ENCODE results near the gene MGAT1.
A peak's percentile ranks its signal among the peaks of the same experiment; 100 is the strongest.

DNA sequence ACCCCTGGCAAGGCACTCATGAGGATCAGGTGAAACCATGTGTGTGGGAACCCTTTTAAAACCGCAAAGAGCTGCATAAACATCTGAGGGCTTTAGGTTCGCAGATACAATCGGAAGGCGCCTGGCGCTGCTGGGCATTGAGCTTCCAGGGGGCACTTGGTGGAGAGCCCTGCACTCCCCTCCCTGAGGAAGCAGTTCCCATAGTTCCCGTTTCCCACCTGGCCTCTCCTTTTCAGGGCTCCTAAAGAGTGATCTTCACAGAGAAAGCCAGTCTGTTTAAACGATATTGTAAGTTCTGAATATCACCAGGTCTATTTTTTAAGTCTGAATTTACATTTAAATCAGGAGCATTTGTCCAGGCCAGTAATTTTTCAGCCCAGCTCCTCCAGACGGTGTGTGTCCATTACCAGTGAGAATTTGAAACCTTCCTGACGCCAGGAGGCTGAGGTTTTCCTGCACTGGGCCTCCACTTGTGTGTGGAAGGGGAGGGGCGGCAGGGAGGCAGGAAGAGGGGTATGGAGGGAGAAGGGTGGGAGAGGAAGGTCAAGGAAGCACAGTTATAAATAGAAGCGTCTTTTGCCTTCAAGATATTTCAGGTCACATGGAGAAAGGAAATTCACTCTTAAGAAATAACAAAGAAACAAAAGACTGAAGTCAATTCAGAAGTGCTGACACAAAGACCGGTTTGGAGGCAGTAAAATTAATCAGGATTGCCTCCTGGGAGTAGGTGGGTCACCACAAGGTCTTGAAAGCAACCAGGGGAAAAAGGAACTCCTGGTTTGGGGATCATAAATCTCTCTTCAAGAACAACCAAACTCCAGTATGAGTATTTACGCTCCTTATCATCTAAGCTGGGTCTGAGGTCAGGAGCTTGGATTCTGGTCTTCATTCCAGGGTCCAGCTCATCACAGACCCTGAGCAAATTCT is 14.3 kb upstream of the MGAT1 start:
- TF ChIP-seq, protein P1, sequence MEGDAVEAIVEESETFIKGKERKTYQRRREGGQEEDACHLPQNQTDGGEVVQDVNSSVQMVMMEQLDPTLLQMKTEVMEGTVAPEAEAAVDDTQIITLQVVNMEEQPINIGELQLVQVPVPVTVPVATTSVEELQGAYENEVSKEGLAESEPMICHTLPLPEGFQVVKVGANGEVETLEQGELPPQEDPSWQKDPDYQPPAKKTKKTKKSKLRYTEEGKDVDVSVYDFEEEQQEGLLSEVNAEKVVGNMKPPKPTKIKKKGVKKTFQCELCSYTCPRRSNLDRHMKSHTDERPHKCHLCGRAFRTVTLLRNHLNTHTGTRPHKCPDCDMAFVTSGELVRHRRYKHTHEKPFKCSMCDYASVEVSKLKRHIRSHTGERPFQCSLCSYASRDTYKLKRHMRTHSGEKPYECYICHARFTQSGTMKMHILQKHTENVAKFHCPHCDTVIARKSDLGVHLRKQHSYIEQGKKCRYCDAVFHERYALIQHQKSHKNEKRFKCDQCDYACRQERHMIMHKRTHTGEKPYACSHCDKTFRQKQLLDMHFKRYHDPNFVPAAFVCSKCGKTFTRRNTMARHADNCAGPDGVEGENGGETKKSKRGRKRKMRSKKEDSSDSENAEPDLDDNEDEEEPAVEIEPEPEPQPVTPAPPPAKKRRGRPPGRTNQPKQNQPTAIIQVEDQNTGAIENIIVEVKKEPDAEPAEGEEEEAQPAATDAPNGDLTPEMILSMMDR (IDR thresholded peaks at IDR 0.05) = no peak
- TF ChIP-seq POLR2A (IDR thresholded peaks at IDR 0.05) = peak in 1 of 3 donors; percentile 15
